ENCODE results near the gene CEP112.

Gene CEP112

GRCh38 chr17:65794572-65794971 is 397.4 kb downstream of the CEP112 start:
- Histone ChIP-seq H2AFZ (ENCODE audit: low read depth) (no peak overlapping the region), H3K27me3 (ENCODE audit: insufficient read depth, low read depth) (no peaks in the 10 kb centered on the region), H3K4me1 (ENCODE audit: low read depth, poor library complexity, severe bottlenecking) (no peaks in the 10 kb centered on the region), H3K4me2 (no peak overlapping the region), H3K27ac (no peak overlapping the region), H3K36me3 (ENCODE audit: insufficient read depth) (no peaks in the 10 kb centered on the region), H3K4me3 (IDR thresholded peaks at IDR 0.05; ENCODE audit: insufficient read depth, low read depth, low read length) (no peak overlapping the region), H4K20me1 (ENCODE audit: insufficient read depth) (no peaks in the 10 kb centered on the region), H3K79me2 (ENCODE audit: insufficient read depth, low read depth) (no peaks in the 10 kb centered on the region), H3K9ac (no peak overlapping the region)
- TF ChIP-seq CTCF (conservative IDR thresholded peaks at IDR 0.05; ENCODE audit: low read depth, low read length) = peak; percentile 74

GRCh38 chr17:65790241-65790640 is 401.7 kb downstream of the CEP112 start:
- no peak overlapping the region for H3K4me2 ChIP-seq
- TF ChIP-seq CTCF (conservative IDR thresholded peaks at IDR 0.05; ENCODE audit: low read depth, low read length) = no peak

GRCh38 chr17:65787503-65787902 is 404.4 kb downstream of the CEP112 start:
- H3K4me1 ChIP-seq (ENCODE audit: low read depth, poor library complexity, severe bottlenecking) = no peaks in the 10 kb centered on the region
- H3K79me2 ChIP-seq (ENCODE audit: insufficient read depth, low read depth) = no peaks in the 10 kb centered on the region
- no peaks in the 10 kb centered on the region for H4K20me1 ChIP-seq (ENCODE audit: insufficient read depth)
- no peaks in the 10 kb centered on the region for H3K27me3 ChIP-seq (ENCODE audit: insufficient read depth, low read depth)
- no peak overlapping the region for H3K9ac ChIP-seq
- H3K4me3 ChIP-seq (IDR thresholded peaks at IDR 0.05; ENCODE audit: insufficient read depth, low read depth, low read length) = no peak overlapping the region
- H3K36me3 ChIP-seq (ENCODE audit: insufficient read depth) = no peaks in the 10 kb centered on the region
- no peak overlapping the region for H3K4me2 ChIP-seq
- TF ChIP-seq CTCF (conservative IDR thresholded peaks at IDR 0.05; ENCODE audit: low read depth, low read length) = no peak
- no peak overlapping the region for H3K27ac ChIP-seq
- no peak overlapping the region for H2AFZ ChIP-seq (ENCODE audit: low read depth)

More at GRCh38 chr17:65790241-65790640, 401.7 kb downstream of the CEP112 start:
- H3K79me2 ChIP-seq (ENCODE audit: insufficient read depth, low read depth) = no peaks in the 10 kb centered on the region
- no peak overlapping the region for H3K27ac ChIP-seq
- H2AFZ ChIP-seq (ENCODE audit: low read depth) = no peak overlapping the region
- no peaks in the 10 kb centered on the region for H3K27me3 ChIP-seq (ENCODE audit: insufficient read depth, low read depth)
- H3K4me1 ChIP-seq (ENCODE audit: low read depth, poor library complexity, severe bottlenecking) = no peaks in the 10 kb centered on the region
- no peak overlapping the region for H3K9ac ChIP-seq
- no peaks in the 10 kb centered on the region for H4K20me1 ChIP-seq (ENCODE audit: insufficient read depth)
- H3K4me3 ChIP-seq (IDR thresholded peaks at IDR 0.05; ENCODE audit: insufficient read depth, low read depth, low read length) = no peak overlapping the region
- H3K36me3 ChIP-seq (ENCODE audit: insufficient read depth) = no peaks in the 10 kb centered on the region

- Histone ChIP-seq H3K4me1 (ENCODE audit: low read depth, poor library complexity, severe bottlenecking) (no peaks in the 10 kb centered on the region), H3K79me2 (ENCODE audit: insufficient read depth, low read depth) (no peaks in the 10 kb centered on the region), H2AFZ (ENCODE audit: low read depth) (no peak overlapping the region), H3K4me2 (no peak overlapping the region), H3K27ac (no peak overlapping the region), H4K20me1 (ENCODE audit: insufficient read depth) (no peaks in the 10 kb centered on the region), H3K36me3 (ENCODE audit: insufficient read depth) (no peaks in the 10 kb centered on the region), H3K4me3 (IDR thresholded peaks at IDR 0.05; ENCODE audit: insufficient read depth, low read depth, low read length) (no peak overlapping the region), H3K9ac (no peak overlapping the region), H3K27me3 (ENCODE audit: insufficient read depth, low read depth) (no peaks in the 10 kb centered on the region)
- TF ChIP-seq CTCF (conservative IDR thresholded peaks at IDR 0.05; ENCODE audit: low read depth, low read length) = no peak
These were observed 405.5 kb downstream of the CEP112 start for GRCh38 chr17:65786479-65786878.
